ENCODE data around the gene GPR78.

Gene GPR78

GRCh38 chr4:8587469-8588195 is 7.4 kb downstream of the GPR78 start:
- no peak for DNase-seq

- no peak for DNase-seq
These were observed 7.9 kb downstream of the GPR78 start for GRCh38 chr4:8588196-8588470.

GRCh38 chr4:8589336-8589735 is 9.1 kb downstream of the GPR78 start:
- DNase-seq: no peak

- no peak for DNase-seq
These were observed 9.8 kb downstream of the GPR78 start for GRCh38 chr4:8589823-8590545.

GRCh38 chr4:8590546-8590880 is 10.3 kb downstream of the GPR78 start:
- no peak for DNase-seq

GRCh38 chr4:8591114-8591513 is 10.9 kb downstream of the GPR78 start:
- no peak for DNase-seq

GRCh38 chr4:8591626-8592365 is 11.6 kb downstream of the GPR78 start:
- no peak for DNase-seq

- DNase-seq: no peak
These were observed 12.4 kb downstream of the GPR78 start, which contains the start of gene CPZ for GRCh38 chr4:8592366-8593263. Gene CPZ (plus strand): TSS chr4:8592765. CDS start chr4:8592834, 69 bp downstream.

GRCh38 chr4:8593264-8594096 is 13.3 kb downstream of the GPR78 start:
- no peak for DNase-seq

- no peak for DNase-seq
These were observed 14.2 kb downstream of the GPR78 start for GRCh38 chr4:8594097-8595038.

- no peak for DNase-seq
These were observed 15.3 kb downstream of the GPR78 start for GRCh38 chr4:8595237-8596087.

GRCh38 chr4:8596891-8597290 is 16.7 kb downstream of the GPR78 start:
- no peak for DNase-seq

- no peak for DNase-seq
These were observed 17.1 kb downstream of the GPR78 start for GRCh38 chr4:8597319-8597718.

- no peak for DNase-seq
These were observed 17.6 kb downstream of the GPR78 start for GRCh38 chr4:8597791-8598190.

GRCh38 chr4:8598391-8599090 is 18.3 kb downstream of the GPR78 start:
- DNase-seq: no peak

- no peak for DNase-seq
These were observed 18.9 kb downstream of the GPR78 start for GRCh38 chr4:8599091-8599460.

GRCh38 chr4:8599657-8600056 is 19.5 kb downstream of the GPR78 start:
- DNase-seq: no peak

- no peak for DNase-seq
These were observed 20.1 kb downstream of the GPR78 start for GRCh38 chr4:8600266-8600665.

GRCh38 chr4:8600686-8601085 is 20.5 kb downstream of the GPR78 start:
- DNase-seq: no peak
